Measurements from ENCODE around the gene INSM1. TPM values are rescaled to one million over a fixed set of nuclear protein-coding genes. Genes with fewer than 3 reads are reported as not detected.

INSM1 gene
- total RNA-seq, 2 experiments from 2014 or later = not detected

GRCh38 chr20:20406306-20406705, 38.4 kb downstream of the INSM1 start:
- H3K27ac Mint-ChIP-seq = no peak overlapping the region
- no peaks in the 10 kb centered on the region for H3K9me3 Mint-ChIP-seq
- DNase-seq = no peak
- H3K4me1 Mint-ChIP-seq = peaks cover 1% of the 10 kb centered on the region
- no peaks in the 10 kb centered on the region for H3K36me3 Mint-ChIP-seq (ENCODE audit: low read depth)
- CTCF ChIA-PET = no interaction called here
- H3K27me3 Mint-ChIP-seq = no peaks in the 10 kb centered on the region
- no peak overlapping the region for H3K4me3 Mint-ChIP-seq
- POLR2A ChIA-PET = no interaction called here

DNA sequence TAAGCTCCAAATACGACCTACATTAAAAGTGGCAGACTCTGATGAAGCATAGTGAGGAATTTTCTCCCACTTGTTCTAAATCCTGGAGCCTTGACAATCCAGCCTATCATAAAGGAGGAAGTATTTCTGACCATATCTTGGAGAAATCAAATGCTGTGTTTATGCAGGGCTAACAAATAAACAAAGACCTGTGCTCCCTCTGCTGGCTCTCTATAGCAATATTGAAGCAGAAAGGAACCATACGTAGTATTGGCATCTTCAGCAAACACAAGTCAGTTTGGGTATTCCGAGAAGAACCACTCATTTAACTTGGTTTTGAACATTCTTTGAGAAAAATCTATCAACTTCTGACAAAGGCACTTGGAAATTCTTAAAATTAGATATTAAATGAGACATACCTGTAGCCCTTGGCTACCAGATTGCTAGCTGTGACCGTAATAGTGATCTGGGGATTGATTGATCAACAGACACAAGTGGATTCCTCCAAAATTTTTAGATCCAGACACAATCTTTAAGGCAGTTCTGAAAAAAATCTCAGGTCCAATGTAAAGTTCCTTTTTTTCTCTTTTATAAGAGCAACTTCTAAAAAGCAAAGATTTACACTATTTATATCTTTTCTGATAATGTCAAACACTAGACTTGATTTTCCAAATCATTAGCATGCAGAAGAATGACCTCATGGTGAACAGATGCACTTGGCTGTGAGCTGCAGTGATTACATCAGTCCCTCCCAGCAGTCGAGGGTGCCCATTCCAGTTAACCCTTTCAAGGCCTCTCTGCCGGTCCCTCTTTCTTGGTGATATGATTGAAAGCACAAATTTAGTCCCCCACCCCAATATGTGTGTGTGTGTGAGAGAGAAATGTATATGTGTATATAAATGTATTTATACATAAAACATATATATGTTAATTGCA, 40.2 kb downstream of the INSM1 start:
- no peak for DNase-seq
- H3K4me3 Mint-ChIP-seq = no peak overlapping the region
- H3K27ac Mint-ChIP-seq = no peak overlapping the region
- ChIA-PET CTCF (no interaction called here), POLR2A (no interaction called here)
- no peaks in the 10 kb centered on the region for H3K36me3 Mint-ChIP-seq (ENCODE audit: low read depth)
- no peaks in the 10 kb centered on the region for H3K27me3 Mint-ChIP-seq
- peaks cover 1% of the 10 kb centered on the region for H3K4me1 Mint-ChIP-seq
- H3K9me3 Mint-ChIP-seq = no peaks in the 10 kb centered on the region

- Mint-ChIP-seq H3K27ac (no peak overlapping the region), H3K4me1 (peaks cover 1% of the 10 kb centered on the region), H3K4me3 (no peak overlapping the region), H3K36me3 (ENCODE audit: low read depth) (no peaks in the 10 kb centered on the region), H3K9me3 (no peaks in the 10 kb centered on the region), H3K27me3 (no peaks in the 10 kb centered on the region)
- POLR2A ChIA-PET = no interaction called here
- CTCF ChIA-PET = no interaction called here
- no peak for DNase-seq
These were observed 41.4 kb downstream of the INSM1 start for GRCh38 chr20:20409331-20409730.

DNA sequence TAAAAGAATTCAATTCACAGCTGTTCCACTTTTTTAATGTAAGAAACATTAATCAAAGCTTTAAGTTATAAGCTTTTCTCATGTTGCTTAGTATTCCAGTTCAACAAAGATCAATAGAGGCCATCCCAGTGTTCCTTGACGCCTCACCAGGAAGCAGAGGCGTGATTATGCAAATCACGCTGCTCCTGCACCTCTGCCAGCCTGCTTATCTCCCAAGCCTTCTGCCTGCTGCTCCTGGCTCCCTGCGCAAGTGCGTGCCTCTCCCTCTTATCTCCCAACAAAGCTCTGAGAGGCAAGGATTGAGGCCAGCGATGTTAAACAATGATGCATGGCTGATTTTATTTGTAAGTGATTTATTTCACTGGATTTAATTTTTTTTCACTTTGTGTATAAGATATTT, 42.8 kb downstream of the INSM1 start:
- Mint-ChIP-seq H3K9me3 (no peaks in the 10 kb centered on the region), H3K36me3 (ENCODE audit: low read depth) (no peaks in the 10 kb centered on the region), H3K27me3 (no peaks in the 10 kb centered on the region), H3K4me3 (no peak overlapping the region), H3K4me1 (no peaks in the 10 kb centered on the region), H3K27ac (no peak overlapping the region)
- ChIA-PET CTCF (no interaction called here), POLR2A (no interaction called here)
- DNase-seq = no peak

GRCh38 chr20:20411402-20411801, 43.5 kb downstream of the INSM1 start:
- CTCF ChIA-PET = no interaction called here
- no peak overlapping the region for H3K27ac Mint-ChIP-seq
- no peak for DNase-seq
- no peaks in the 10 kb centered on the region for H3K27me3 Mint-ChIP-seq
- POLR2A ChIA-PET = no interaction called here
- no peaks in the 10 kb centered on the region for H3K4me1 Mint-ChIP-seq
- H3K9me3 Mint-ChIP-seq = no peaks in the 10 kb centered on the region
- H3K4me3 Mint-ChIP-seq = no peak overlapping the region
- no peaks in the 10 kb centered on the region for H3K36me3 Mint-ChIP-seq (ENCODE audit: low read depth)

- no peak overlapping the region for H3K4me3 Mint-ChIP-seq
- H3K27me3 Mint-ChIP-seq = no peaks in the 10 kb centered on the region
- no peak overlapping the region for H3K27ac Mint-ChIP-seq
- no peak for DNase-seq
- POLR2A ChIA-PET = no interaction called here
- H3K36me3 Mint-ChIP-seq (ENCODE audit: low read depth) = no peaks in the 10 kb centered on the region
- no peaks in the 10 kb centered on the region for H3K9me3 Mint-ChIP-seq
- H3K4me1 Mint-ChIP-seq = no peaks in the 10 kb centered on the region
- CTCF ChIA-PET = no interaction called here
These were observed 43.9 kb downstream of the INSM1 start for GRCh38 chr20:20411836-20412235.

DNA sequence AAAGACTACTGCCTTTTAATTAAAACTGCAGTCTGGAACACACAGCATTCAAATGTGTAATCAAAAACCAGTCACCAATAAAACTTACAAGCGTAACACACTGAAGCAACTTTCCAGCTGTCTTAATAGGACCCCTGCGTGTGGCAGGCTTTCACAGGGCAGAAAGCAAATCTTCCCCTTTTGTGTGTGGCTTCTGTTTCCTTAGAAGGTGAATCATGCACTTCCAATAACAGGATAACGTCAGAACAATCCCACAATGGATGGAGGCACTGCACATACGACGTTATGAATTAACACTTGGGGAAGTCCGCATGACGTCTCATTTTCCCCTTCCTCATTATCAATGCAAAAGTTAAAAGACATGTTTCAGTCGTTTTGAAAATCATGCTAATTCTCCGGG, 44.8 kb downstream of the INSM1 start:
- Mint-ChIP-seq H3K4me3 (no peak overlapping the region), H3K4me1 (no peaks in the 10 kb centered on the region), H3K9me3 (no peaks in the 10 kb centered on the region), H3K27ac (no peak overlapping the region), H3K36me3 (ENCODE audit: low read depth) (no peaks in the 10 kb centered on the region), H3K27me3 (no peaks in the 10 kb centered on the region)
- POLR2A ChIA-PET = no interaction called here
- CTCF ChIA-PET = no interaction called here
- DNase-seq = no peak

DNA sequence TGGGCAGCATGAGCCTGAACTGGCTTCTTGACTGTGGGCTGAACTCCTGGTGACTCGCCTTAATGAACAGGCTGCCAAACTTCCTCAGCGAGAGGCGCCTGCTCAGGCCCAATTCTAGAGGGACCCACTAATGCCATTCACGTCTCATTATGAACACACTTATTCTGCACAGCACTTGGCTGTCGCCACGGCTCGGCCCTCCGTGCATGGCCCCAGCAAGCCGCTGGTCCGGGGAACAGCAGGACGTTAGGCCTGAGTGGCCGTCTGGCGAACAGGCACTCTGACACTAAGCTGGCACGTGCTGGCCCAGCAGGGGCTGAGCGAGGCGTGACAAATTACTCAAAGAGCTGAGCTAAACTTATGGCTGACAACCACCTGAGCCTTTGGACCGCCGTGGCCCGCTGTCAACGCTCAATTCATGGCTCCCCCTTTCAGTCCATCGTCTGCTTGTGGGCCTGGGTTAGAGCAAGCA, 45.9 kb downstream of the INSM1 start:
- POLR2A ChIA-PET = no interaction called here
- H3K36me3 Mint-ChIP-seq (ENCODE audit: low read depth) = peaks cover 5% of the 10 kb centered on the region
- H3K4me3 Mint-ChIP-seq = no peak overlapping the region
- no peak for DNase-seq
- H3K27ac Mint-ChIP-seq = no peak overlapping the region
- no peaks in the 10 kb centered on the region for H3K9me3 Mint-ChIP-seq
- CTCF ChIA-PET = interaction anchor here (1.1 kb wide), 1 partner anchor 35 kb away, joined by 3 read pairs; no protein-coding TSS in a partner anchor
- H3K4me1 Mint-ChIP-seq = peaks cover 6% of the 10 kb centered on the region
- no peaks in the 10 kb centered on the region for H3K27me3 Mint-ChIP-seq

DNA sequence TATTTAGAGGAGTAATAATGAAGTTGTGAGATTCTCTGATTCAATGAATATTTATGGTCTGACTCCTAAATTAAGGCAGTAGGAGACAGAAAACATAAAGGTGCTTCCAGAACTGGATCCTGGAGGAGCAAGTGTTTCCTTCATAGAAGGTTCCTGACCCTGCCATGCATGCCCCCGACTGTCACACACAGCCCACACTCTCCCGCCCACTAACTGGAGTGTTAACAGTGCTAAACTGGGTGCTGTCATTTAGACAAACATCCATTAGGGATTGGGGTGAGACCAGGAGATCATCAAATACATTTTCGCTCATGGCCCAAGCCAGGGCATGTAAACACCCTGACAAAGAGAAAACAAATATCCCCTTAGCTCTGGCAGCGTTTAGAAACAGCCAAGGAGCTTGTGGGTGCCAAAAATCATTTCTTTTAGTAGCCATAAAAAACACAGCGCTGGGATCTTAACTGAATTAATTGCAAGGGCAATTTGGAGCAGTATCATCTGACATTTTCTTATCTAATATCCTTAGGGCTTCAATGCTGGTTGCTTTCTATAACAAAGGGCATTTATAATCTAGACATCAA, 46.8 kb downstream of the INSM1 start:
- Mint-ChIP-seq H3K27me3 (no peaks in the 10 kb centered on the region), H3K4me1 (peaks cover 6% of the 10 kb centered on the region), H3K4me3 (no peak overlapping the region), H3K9me3 (no peaks in the 10 kb centered on the region), H3K27ac (no peak overlapping the region), H3K36me3 (ENCODE audit: low read depth) (peaks cover 5% of the 10 kb centered on the region)
- ChIA-PET CTCF (no interaction called here), POLR2A (no interaction called here)
- DNase-seq = no peak

- peaks cover 6% of the 10 kb centered on the region for H3K4me1 Mint-ChIP-seq
- CTCF ChIA-PET = no interaction called here
These were observed 47.4 kb downstream of the INSM1 start for GRCh38 chr20:20415321-20415720.

DNA sequence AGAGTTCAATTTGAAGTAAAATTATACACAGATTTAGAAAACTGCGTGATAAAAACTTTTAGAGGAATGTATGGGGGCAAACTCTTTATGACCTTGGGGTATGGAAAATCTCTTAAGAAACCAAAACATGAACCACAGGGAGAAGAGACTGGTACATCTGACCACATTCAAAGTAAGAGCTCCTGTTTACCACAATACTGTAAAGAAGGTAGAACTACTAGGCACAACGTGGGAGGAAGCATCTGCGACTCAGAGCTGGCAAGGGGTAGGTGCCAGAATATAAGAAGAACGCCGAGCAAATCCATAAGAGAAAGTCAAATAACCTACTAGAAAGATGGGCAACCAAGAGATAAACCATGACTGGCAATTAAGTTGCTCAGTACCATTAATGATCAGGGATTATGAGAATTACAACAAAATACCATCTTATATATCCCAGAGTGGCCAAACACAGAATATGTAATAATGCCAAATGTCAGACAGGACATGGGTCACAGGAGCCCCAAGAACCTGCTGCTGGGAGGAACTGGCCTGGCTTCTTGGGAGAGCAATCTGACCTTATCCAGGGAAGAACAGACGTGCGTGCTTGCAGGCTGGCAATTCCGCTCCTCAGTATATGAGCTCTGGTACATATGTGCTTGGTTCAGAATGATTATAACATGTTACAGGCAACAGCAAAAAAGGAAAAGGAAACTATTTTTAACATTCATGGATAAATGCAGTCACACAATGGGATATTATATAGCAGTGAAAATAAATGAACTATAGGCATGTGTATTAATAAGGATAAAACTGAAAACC, 50.2 kb downstream of the INSM1 start:
- H3K4me3 Mint-ChIP-seq = no peak overlapping the region
- H3K9me3 Mint-ChIP-seq = no peaks in the 10 kb centered on the region
- H3K27me3 Mint-ChIP-seq = no peaks in the 10 kb centered on the region
- DNase-seq = no peak
- H3K36me3 Mint-ChIP-seq (ENCODE audit: low read depth) = peaks cover 5% of the 10 kb centered on the region
- no peak overlapping the region for H3K27ac Mint-ChIP-seq
- ChIA-PET CTCF (no interaction called here), POLR2A (no interaction called here)
- H3K4me1 Mint-ChIP-seq = peaks cover 6% of the 10 kb centered on the region

More at GRCh38 chr20:20415321-20415720, 47.4 kb downstream of the INSM1 start:
- Mint-ChIP-seq H3K9me3 (no peaks in the 10 kb centered on the region), H3K36me3 (ENCODE audit: low read depth) (peaks cover 5% of the 10 kb centered on the region), H3K27me3 (no peaks in the 10 kb centered on the region), H3K4me3 (no peak overlapping the region), H3K27ac (no peak overlapping the region)
- POLR2A ChIA-PET = no interaction called here
- no peak for DNase-seq
